Measurements from ENCODE around the gene RANBP10. TPM values are rescaled to one million over a fixed set of nuclear protein-coding genes. Genes with fewer than 3 reads are reported as not detected.
"Not testable (repeated sequence)": the region's sequence is repeated elsewhere in the genome, so short reads cannot be mapped to it uniquely, and the experiment has no call there.

Gene RANBP10
- total RNA-seq, 4 donors from 2014 or later = 5.8 to 12.2 (median 8.6) TPM

DNA sequence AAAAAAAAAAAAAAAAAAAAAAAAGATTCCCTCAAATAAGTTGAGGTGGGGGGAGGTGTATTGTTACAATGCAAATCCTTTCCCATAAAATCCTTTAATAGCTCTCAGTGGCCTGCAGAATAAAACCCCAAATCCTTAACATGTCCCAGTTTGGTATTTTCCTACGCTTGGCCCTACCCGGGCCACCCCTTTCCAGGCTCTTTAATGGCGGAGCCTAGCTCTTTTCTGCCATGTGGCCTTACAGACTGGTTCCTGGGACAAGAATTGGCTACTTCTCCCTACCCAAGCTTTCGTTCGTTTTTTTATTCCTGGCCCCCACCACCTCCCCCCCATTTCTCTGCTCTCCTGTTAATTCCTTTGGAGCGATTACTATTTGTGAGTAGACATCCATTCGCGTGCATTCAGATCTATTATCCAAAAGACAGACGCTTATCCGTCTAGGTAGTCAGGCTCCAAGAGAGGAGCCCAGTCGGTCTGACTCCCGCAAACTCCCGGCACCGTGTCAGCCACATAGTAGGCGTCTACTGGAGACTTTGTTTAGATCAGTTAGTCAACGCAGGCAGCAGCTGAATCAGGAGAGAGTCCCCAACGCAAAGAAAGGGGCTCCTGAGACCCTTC, 34.9 kb upstream of the RANBP10 start:
- H3K27me3 ChIP-seq = no peaks in the 10 kb centered on the region
- H3K4me3 ChIP-seq = peak overlapping the region; percentile 86 to 94 (median 90)
- WGBS = 40% methylated on average over 17 of the region's 17 CpGs
- peak overlapping the region; percentile 98 to 99 (median 99) for H3K27ac ChIP-seq (replicated peaks in 1 of 4)
- H3K4me1 ChIP-seq = peaks cover 38 to 47% (median 45%) of the 10 kb centered on the region in 4 donors
- no peak for DNase-seq (ENCODE audit: extremely low spot score)
- intact Hi-C loops (cut with DNase I) = no loop called here
- no peak for TF ChIP-seq POLR2A (IDR thresholded peaks at IDR 0.05; ENCODE audit: low read depth)
- no peaks in the 10 kb centered on the region for H3K36me3 ChIP-seq
- H3K9me3 ChIP-seq = no peaks in the 10 kb centered on the region

DNA sequence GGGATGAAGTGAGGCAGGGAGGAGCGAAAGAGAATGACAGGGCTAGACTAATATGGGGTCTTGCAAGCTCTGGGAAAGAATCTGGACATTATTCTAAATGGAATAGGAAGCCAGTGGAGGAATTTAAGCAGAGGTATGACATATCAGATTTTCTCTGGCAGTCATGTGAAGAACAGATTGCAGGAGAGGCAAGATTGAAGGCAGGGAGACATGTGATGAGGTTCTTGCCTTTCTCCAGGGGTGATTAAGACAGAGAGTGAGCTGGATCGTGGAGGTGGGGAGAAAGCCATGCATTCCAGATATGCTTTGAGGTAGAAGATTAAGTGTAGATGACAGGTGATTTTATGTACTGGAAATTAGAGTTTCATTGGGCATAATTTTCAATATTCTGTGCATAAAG, 31.5 kb upstream of the RANBP10 start:
- DNase-seq (ENCODE audit: extremely low spot score) = no peak
- WGBS = 92% methylated on average over 2 of the region's 2 CpGs
- Histone ChIP-seq H3K36me3 (no peaks in the 10 kb centered on the region), H3K9me3 (no peaks in the 10 kb centered on the region), H3K27ac (replicated peaks in 1 of 4) (no peak overlapping the region), H3K27me3 (no peaks in the 10 kb centered on the region), H3K4me1 (peaks cover 16 to 25% (median 21%) of the 10 kb centered on the region in 4 donors), H3K4me3 (no peak overlapping the region)
- intact Hi-C loops (cut with DNase I) = no loop called here
- TF ChIP-seq POLR2A (IDR thresholded peaks at IDR 0.05; ENCODE audit: low read depth) = no peak
- TF ChIP-seq EP300 (IDR thresholded peaks at IDR 0.05) = no peak
- no peak for TF ChIP-seq CTCF (IDR thresholded peaks at IDR 0.05)
- TF ChIP-seq POLR2AphosphoS5 (IDR thresholded peaks at IDR 0.05) = no peak

DNA sequence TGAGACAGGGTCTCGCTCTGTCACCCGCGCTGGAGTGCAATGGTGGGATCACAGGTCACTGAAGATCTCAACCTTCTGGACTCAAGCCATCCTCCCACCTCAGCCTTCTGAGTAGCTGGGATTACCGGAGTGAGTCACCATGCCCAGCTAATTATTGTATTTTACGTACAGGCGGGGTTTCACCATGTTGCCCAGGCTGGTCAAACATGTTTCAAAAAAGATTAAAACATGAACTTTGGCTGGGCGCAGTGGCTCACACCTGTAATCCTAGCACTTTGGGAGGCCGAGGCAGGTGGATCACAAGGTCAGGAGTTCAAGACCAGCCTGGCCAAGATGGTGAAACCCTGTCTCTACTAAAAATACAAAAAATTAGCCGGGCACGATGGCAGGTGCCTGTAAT, 30.8 kb upstream of the RANBP10 start:
- peaks cover 20 to 26% (median 24%) of the 10 kb centered on the region in 4 donors for H3K4me1 ChIP-seq
- H3K27me3 ChIP-seq; H3K27ac ChIP-seq (replicated peaks in 1 of 4); H3K4me3 ChIP-seq; intact Hi-C loops (cut with DNase I); H3K36me3 ChIP-seq; H3K9me3 ChIP-seq; DNase-seq (ENCODE audit: extremely low spot score): not testable (repeated sequence)
- 93% methylated on average over 10 of the region's 10 CpGs for WGBS

DNA sequence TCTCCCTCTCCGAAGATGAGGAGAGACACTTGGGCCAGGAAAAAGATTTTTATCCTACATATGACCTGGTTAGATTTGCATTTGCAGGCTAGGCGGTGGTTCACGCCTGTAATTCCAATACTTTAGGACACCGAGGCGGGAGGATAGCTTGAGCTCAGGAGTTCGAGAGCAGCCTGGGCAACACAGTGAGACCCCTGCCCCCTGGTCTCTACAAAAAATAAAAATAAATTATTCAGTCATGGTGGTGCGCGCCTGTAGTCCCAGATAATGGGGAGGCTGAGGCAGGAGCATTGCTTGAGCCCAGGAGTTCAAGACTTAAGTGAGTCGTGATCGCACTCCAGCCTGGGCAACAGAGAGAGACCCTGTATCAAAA, 27.9 kb upstream of the RANBP10 start:
- Histone ChIP-seq H3K4me3 (peak overlapping the region; percentile 78 to 98 (median 96)), H3K9me3 (no peaks in the 10 kb centered on the region), H3K27me3 (no peaks in the 10 kb centered on the region), H3K27ac (replicated peaks in 1 of 4) (peak overlapping the region; percentile 80 to 85 (median 82)), H3K4me1 (peaks cover 14 to 28% (median 20%) of the 10 kb centered on the region in 4 donors), H3K36me3 (peaks cover 26 to 31% (median 31%) of the 10 kb centered on the region in 4 donors)
- DNase-seq (ENCODE audit: extremely low spot score) = no peak
- 80% methylated on average over 10 of the region's 10 CpGs for WGBS
- intact Hi-C loops (cut with DNase I) = no loop called here
- TF ChIP-seq POLR2AphosphoS5 (IDR thresholded peaks at IDR 0.05) (no peak), CTCF (IDR thresholded peaks at IDR 0.05) (no peak), EP300 (IDR thresholded peaks at IDR 0.05) (no peak), POLR2A (IDR thresholded peaks at IDR 0.05; ENCODE audit: low read depth) (no peak)

GRCh38 chr16:67833415-67834241, 27.3 kb upstream of the RANBP10 start:
- Histone ChIP-seq H3K4me3 (peak overlapping the region; percentile 78 to 98 (median 96)), H3K27me3 (no peaks in the 10 kb centered on the region), H3K9me3 (no peaks in the 10 kb centered on the region), H3K27ac (replicated peaks in 1 of 4) (peak overlapping the region; percentile 80 to 85 (median 82)), H3K4me1 (peaks cover 14 to 28% (median 20%) of the 10 kb centered on the region in 4 donors), H3K36me3 (peaks cover 30 to 37% (median 37%) of the 10 kb centered on the region in 4 donors)
- intact Hi-C loops (cut with DNase I) = no loop called here
- TF ChIP-seq POLR2AphosphoS5 (IDR thresholded peaks at IDR 0.05) = peak; percentile 82 to 91
- no peak for TF ChIP-seq POLR2A (IDR thresholded peaks at IDR 0.05; ENCODE audit: low read depth)
- WGBS = 0% methylated on average over 24 of the region's 49 CpGs
- DNase-seq (ENCODE audit: extremely low spot score) = peak; percentile 99

GRCh38 chr16:67833030-67833414, 26.7 kb upstream of the RANBP10 start:
- intact Hi-C loops (cut with DNase I) = no loop called here
- peak overlapping the region; percentile 80 to 85 (median 82) for H3K27ac ChIP-seq (replicated peaks in 1 of 4)
- WGBS = 0% methylated on average over 3 of the region's 3 CpGs

More at GRCh38 chr16:67833030-67833414, 26.7 kb upstream of the RANBP10 start:
- Histone ChIP-seq H3K4me3 (peak overlapping the region; percentile 78 to 98 (median 96)), H3K36me3 (peaks cover 34 to 44% (median 43%) of the 10 kb centered on the region in 4 donors), H3K4me1 (peaks cover 14 to 28% (median 20%) of the 10 kb centered on the region in 4 donors), H3K27me3 (no peaks in the 10 kb centered on the region), H3K9me3 (no peaks in the 10 kb centered on the region)
- TF ChIP-seq CTCF (IDR thresholded peaks at IDR 0.05) (no peak), EP300 (IDR thresholded peaks at IDR 0.05) (no peak), POLR2AphosphoS5 (IDR thresholded peaks at IDR 0.05) (no peak), POLR2A (IDR thresholded peaks at IDR 0.05; ENCODE audit: low read depth) (no peak)
- no peak for DNase-seq (ENCODE audit: extremely low spot score)
